ENCODE measurements around the gene ACRV1. TPM values are rescaled to one million over a fixed set of nuclear protein-coding genes. Genes with fewer than 3 reads are reported as not detected.

The ACRV1 gene
- total RNA-seq, 1 donor from 2014 or later: 1.2 TPM

DNA sequence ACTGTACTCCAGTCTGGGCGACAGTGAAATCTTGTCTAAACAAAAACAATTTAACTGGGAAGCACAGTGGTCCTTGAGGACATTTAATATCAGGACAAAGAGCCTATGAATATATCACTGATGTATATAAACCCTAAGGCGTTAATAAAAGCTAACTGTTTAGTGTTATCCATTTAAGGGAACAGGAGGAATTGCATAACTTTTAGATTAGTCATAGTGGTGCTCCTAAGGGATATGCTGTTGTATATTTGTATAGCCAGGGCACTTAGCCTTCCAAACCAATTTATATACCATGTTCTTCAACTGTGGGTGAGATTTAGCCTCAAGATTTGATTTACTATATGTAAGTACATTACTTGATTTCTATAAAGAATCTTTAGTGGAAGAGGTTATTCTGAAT is 58.7 kb downstream of the ACRV1 start:
- H3K27ac Mint-ChIP-seq (ENCODE audit: unreplicated experiment): no peak overlapping the region
- peaks cover 2% of the 10 kb centered on the region for H3K27me3 Mint-ChIP-seq (ENCODE audit: low read depth)
- H3K9me3 Mint-ChIP-seq: no peaks in the 10 kb centered on the region
- peaks cover 15% of the 10 kb centered on the region for H3K4me1 Mint-ChIP-seq
- H3K4me3 Mint-ChIP-seq: peak overlapping the region; percentile 26
- TF ChIP-seq, protein P1, sequence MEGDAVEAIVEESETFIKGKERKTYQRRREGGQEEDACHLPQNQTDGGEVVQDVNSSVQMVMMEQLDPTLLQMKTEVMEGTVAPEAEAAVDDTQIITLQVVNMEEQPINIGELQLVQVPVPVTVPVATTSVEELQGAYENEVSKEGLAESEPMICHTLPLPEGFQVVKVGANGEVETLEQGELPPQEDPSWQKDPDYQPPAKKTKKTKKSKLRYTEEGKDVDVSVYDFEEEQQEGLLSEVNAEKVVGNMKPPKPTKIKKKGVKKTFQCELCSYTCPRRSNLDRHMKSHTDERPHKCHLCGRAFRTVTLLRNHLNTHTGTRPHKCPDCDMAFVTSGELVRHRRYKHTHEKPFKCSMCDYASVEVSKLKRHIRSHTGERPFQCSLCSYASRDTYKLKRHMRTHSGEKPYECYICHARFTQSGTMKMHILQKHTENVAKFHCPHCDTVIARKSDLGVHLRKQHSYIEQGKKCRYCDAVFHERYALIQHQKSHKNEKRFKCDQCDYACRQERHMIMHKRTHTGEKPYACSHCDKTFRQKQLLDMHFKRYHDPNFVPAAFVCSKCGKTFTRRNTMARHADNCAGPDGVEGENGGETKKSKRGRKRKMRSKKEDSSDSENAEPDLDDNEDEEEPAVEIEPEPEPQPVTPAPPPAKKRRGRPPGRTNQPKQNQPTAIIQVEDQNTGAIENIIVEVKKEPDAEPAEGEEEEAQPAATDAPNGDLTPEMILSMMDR (conservative IDR thresholded peaks at IDR 0.05): no peak
- H3K36me3 Mint-ChIP-seq (ENCODE audit: low read depth): peaks cover 7% of the 10 kb centered on the region
- no peak for DNase-seq (ENCODE audit: low read depth, low spot score)

Other genes starting within 250 kb of the ACRV1 start
- gene FEZ1, start 184.6 kb downstream of the ACRV1 start, total RNA-seq: 127 and 136 TPM in 2 replicates
- 114 and 121 TPM in 2 replicates for gene EI24, start 111.4 kb downstream of the ACRV1 start, total RNA-seq
- gene STT3A, start 88.0 kb downstream of the ACRV1 start, total RNA-seq: 133 and 144 TPM in 2 replicates
- 105 and 106 TPM in 2 replicates for gene CHEK1, start 55.7 kb downstream of the ACRV1 start, total RNA-seq
- not detected in 2 replicates for gene PATE1, start 65.4 kb upstream of the ACRV1 start, total RNA-seq
- gene PATE2, start 98.0 kb upstream of the ACRV1 start, total RNA-seq: 0.70 TPM in 1 of 2 replicates, not detected in the other
- not detected in 2 replicates for gene PATE3, start 107.3 kb upstream of the ACRV1 start, total RNA-seq
- gene PATE4, start 152.5 kb upstream of the ACRV1 start, total RNA-seq: not detected in 2 replicates
- gene HYLS1, start 206.8 kb upstream of the ACRV1 start, total RNA-seq: 7.1 and 7.7 TPM in 2 replicates
- 14.9 and 17.4 TPM in 2 replicates for gene PUS3, start 222.4 kb upstream of the ACRV1 start, total RNA-seq
- 1.4 and 2.3 TPM in 2 replicates for gene DDX25, start 223.7 kb upstream of the ACRV1 start, total RNA-seq

Measured in neural crest cell (in vitro differentiated cells).